ENCODE results near the gene RNU6-8. TPM values are rescaled to one million over a fixed set of nuclear protein-coding genes. Genes with fewer than 3 reads are reported as not detected.

The RNU6-8 gene
- total RNA-seq, 1 experiment from 2014 or later = not detected

DNA sequence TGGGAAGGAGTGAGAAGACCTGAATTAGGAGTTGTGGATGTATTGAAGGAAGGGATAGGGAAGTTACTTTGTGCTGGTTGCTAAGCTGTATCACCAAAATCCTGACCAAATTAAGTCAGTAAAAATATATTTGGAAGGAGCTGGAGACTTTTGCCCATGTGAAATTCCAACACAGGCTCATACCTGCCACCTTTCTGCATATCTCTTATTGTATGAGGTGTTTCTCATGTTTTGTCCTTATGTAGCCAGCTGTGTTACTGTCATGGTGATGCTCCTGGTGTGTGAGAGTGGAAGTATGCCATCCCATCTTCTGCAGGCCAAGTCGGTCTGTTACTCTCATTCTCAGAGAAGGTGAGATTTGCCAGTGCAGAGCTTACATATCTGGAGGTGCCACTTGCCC, 29.4 kb upstream of the RNU6-8 start:
- Histone ChIP-seq H2BK20ac (ENCODE audit: low read depth, low read length, poor library complexity, severe bottlenecking) (no peak overlapping the region), H3K9ac (ENCODE audit: extremely low read depth, insufficient read length, low read length) (no peak overlapping the region), H3K56ac (ENCODE audit: insufficient read length, low read depth, low read length) (no peak overlapping the region), H3K4me1 (ENCODE audit: insufficient read depth, low read length) (no peaks in the 10 kb centered on the region), H4K91ac (ENCODE audit: insufficient read length, low read depth, low read length) (no peak overlapping the region), H2BK15ac (ENCODE audit: low read depth, low read length) (no peak overlapping the region), H4K20me1 (ENCODE audit: control insufficient read depth, insufficient read depth, insufficient read length) (no peaks in the 10 kb centered on the region), H3K14ac (ENCODE audit: insufficient read depth, low read length) (no peak overlapping the region), H2BK120ac (ENCODE audit: low read depth, low read length, poor library complexity, severe bottlenecking) (no peak overlapping the region), H3T11ph (ENCODE audit: low read length) (no peak overlapping the region), H2AFZ (ENCODE audit: low read length) (no peak overlapping the region), H3K23ac (ENCODE audit: insufficient read length, low read depth, low read length) (no peak overlapping the region), H3K79me2 (ENCODE audit: insufficient read depth, low read length) (no peaks in the 10 kb centered on the region), H3K27ac (ENCODE audit: insufficient read length, low read depth, low read length) (no peak overlapping the region), H2AK5ac (ENCODE audit: insufficient read length, low read length) (no peak overlapping the region), H3K4me2 (ENCODE audit: insufficient read depth, insufficient read length, low read length) (no peak overlapping the region), H3K9me3 (ENCODE audit: control insufficient read depth, low read depth, low read length) (no peaks in the 10 kb centered on the region), H3K27me3 (ENCODE audit: insufficient read depth, low read length) (no peaks in the 10 kb centered on the region), H3K4ac (ENCODE audit: low read depth, low read length) (no peak overlapping the region), H3K23me2 (ENCODE audit: insufficient read length, low read depth, low read length, poor library complexity, severe bottlenecking) (no peaks in the 10 kb centered on the region), H4K8ac (replicated peaks; ENCODE audit: insufficient read length, low read depth, low read length) (no peak overlapping the region), H3K18ac (ENCODE audit: insufficient read length, low read depth, low read length) (no peak overlapping the region), H3K79me1 (ENCODE audit: insufficient read depth, low read depth, low read length, poor library complexity, severe bottlenecking) (no peaks in the 10 kb centered on the region), H2BK5ac (ENCODE audit: insufficient read length, low read length) (no peak overlapping the region), H4K5ac (ENCODE audit: insufficient read length, low read depth, low read length) (no peak overlapping the region), H2BK12ac (ENCODE audit: insufficient read length, low read depth, low read length) (no peak overlapping the region)
- H3K4me3 Mint-ChIP-seq = no peak overlapping the region
- no CpG with 5 or more reads among the region's 1 CpG for WGBS (ENCODE audit: extremely low coverage, insufficient read length, low lambda C conversion rate)
- peaks cover 3 to 7% of the 10 kb centered on the region in 2 experiments; a peak in 3 of 5 replicates for H3K9me3 Mint-ChIP-seq
- H3K36me3 Mint-ChIP-seq (ENCODE audit: insufficient read depth in 1 of 3, low read depth in 3 of 3) = no peaks in the 10 kb centered on the region; a peak in 1 of 7 replicates
- no peak for DNase-seq
- H3K27me3 Mint-ChIP-seq (ENCODE audit: low read depth) = no peaks in the 10 kb centered on the region
- H3K27ac Mint-ChIP-seq = no peak overlapping the region
- no peaks in the 10 kb centered on the region for H3K4me1 Mint-ChIP-seq
- TF ChIP-seq, protein P1, sequence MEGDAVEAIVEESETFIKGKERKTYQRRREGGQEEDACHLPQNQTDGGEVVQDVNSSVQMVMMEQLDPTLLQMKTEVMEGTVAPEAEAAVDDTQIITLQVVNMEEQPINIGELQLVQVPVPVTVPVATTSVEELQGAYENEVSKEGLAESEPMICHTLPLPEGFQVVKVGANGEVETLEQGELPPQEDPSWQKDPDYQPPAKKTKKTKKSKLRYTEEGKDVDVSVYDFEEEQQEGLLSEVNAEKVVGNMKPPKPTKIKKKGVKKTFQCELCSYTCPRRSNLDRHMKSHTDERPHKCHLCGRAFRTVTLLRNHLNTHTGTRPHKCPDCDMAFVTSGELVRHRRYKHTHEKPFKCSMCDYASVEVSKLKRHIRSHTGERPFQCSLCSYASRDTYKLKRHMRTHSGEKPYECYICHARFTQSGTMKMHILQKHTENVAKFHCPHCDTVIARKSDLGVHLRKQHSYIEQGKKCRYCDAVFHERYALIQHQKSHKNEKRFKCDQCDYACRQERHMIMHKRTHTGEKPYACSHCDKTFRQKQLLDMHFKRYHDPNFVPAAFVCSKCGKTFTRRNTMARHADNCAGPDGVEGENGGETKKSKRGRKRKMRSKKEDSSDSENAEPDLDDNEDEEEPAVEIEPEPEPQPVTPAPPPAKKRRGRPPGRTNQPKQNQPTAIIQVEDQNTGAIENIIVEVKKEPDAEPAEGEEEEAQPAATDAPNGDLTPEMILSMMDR (conservative IDR thresholded peaks at IDR 0.05) = no peak

All from H9 (cell line).